Epithelial cell of proximal tubule (primary cell): Measurements from ENCODE around the gene KCNB1. TPM values are rescaled to one million over a fixed set of nuclear protein-coding genes. Genes with fewer than 3 reads are reported as not detected.

Experiments
- DNase-seq: peaks from one replicate; pipeline ENCODE4 v3.0.0-alpha.2; 2011; ENCODE audit warnings: low read depth
- H3K4me3 ChIP-seq: 2 replicates; pipeline ENCODE4 v1.5.1; 2011; ENCODE audit warnings: low read depth, mild to moderate bottlenecking, low read length
- CTCF ChIP-seq: conservative IDR thresholded peaks from 2 replicates; pipeline ENCODE4 v1.5.1; 2012; ENCODE audit warnings: low read depth, mild to moderate bottlenecking, low read length
- total RNA-seq: library from RNA; depleted of rRNA; stranded (reverse); fragments of >200 nt; gene quantifications from 2 replicates; pipeline ENCODE4 v1.2.3, GENCODE V29; 2015

KCNB1 gene
- total RNA-seq, 1 donor from 2014 or later: not detected

- no peak overlapping the region for H3K4me3 ChIP-seq
- no peak for DNase-seq
- TF ChIP-seq CTCF: no peak
Measured at GRCh38 chr20:49409302-49409974, 73.0 kb downstream of the KCNB1 start.

GRCh38 chr20:49408509-49409104 is 73.9 kb downstream of the KCNB1 start:
- TF ChIP-seq CTCF: no peak
- DNase-seq: no peak
- no peak overlapping the region for H3K4me3 ChIP-seq

GRCh38 chr20:49406666-49407065 is 75.8 kb downstream of the KCNB1 start:
- DNase-seq: no peak
- H3K4me3 ChIP-seq: no peak overlapping the region
- no peak for TF ChIP-seq CTCF

- no peak for DNase-seq
- TF ChIP-seq CTCF: no peak
- H3K4me3 ChIP-seq: no peak overlapping the region
Measured at GRCh38 chr20:49405696-49406095, 76.8 kb downstream of the KCNB1 start.

- no peak for TF ChIP-seq CTCF
Measured at GRCh38 chr20:49405062-49405683, 77.3 kb downstream of the KCNB1 start.

GRCh38 chr20:49404461-49404860 is 78.0 kb downstream of the KCNB1 start:
- DNase-seq: no peak
- no peak for TF ChIP-seq CTCF
- H3K4me3 ChIP-seq: no peak overlapping the region

More at GRCh38 chr20:49405062-49405683, 77.3 kb downstream of the KCNB1 start:
- DNase-seq: no peak
- no peak overlapping the region for H3K4me3 ChIP-seq
